ENCODE results near the gene GNL2.

The GNL2 gene

GRCh38 chr1:37570528-37571334, 25.0 kb downstream of the GNL2 start:
- TF ChIP-seq, protein P1, sequence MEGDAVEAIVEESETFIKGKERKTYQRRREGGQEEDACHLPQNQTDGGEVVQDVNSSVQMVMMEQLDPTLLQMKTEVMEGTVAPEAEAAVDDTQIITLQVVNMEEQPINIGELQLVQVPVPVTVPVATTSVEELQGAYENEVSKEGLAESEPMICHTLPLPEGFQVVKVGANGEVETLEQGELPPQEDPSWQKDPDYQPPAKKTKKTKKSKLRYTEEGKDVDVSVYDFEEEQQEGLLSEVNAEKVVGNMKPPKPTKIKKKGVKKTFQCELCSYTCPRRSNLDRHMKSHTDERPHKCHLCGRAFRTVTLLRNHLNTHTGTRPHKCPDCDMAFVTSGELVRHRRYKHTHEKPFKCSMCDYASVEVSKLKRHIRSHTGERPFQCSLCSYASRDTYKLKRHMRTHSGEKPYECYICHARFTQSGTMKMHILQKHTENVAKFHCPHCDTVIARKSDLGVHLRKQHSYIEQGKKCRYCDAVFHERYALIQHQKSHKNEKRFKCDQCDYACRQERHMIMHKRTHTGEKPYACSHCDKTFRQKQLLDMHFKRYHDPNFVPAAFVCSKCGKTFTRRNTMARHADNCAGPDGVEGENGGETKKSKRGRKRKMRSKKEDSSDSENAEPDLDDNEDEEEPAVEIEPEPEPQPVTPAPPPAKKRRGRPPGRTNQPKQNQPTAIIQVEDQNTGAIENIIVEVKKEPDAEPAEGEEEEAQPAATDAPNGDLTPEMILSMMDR (IDR thresholded peaks at IDR 0.05; ENCODE audit: low read length) = no peak
- TF ChIP-seq EZH2 (IDR thresholded peaks at IDR 0.05; ENCODE audit: borderline replicate concordance, low read length) = no peak
- Histone ChIP-seq H3K9me3 (ENCODE audit: low read length) (no peaks in the 10 kb centered on the region), H3K27me3 (ENCODE audit: insufficient read depth, low read length) (no peaks in the 10 kb centered on the region), H3K4me3 (ENCODE audit: low read depth, low read length, poor library complexity, severe bottlenecking) (no peak overlapping the region), H3K9ac (ENCODE audit: low read length) (no peak overlapping the region), H3K9me2 (ENCODE audit: low read depth, low read length) (no peaks in the 10 kb centered on the region), H3K79me2 (ENCODE audit: insufficient read depth, low read length) (no peaks in the 10 kb centered on the region), H4K20me1 (ENCODE audit: insufficient read depth, low read length) (no peaks in the 10 kb centered on the region), H3K4me2 (ENCODE audit: low read length) (no peak overlapping the region), H3K4me1 (ENCODE audit: insufficient read depth, low read length, severe bottlenecking) (no peaks in the 10 kb centered on the region), H3F3A (ENCODE audit: insufficient read depth, low read length) (no peaks in the 10 kb centered on the region), H2AFZ (ENCODE audit: low read length) (no peak overlapping the region), H3K36me3 (ENCODE audit: insufficient read depth, low read length) (peaks cover 97% of the 10 kb centered on the region), H3K27ac (ENCODE audit: low read depth, low read length, poor library complexity, severe bottlenecking) (no peak overlapping the region)

- Histone ChIP-seq H3K27me3 (ENCODE audit: insufficient read depth, low read length) (no peaks in the 10 kb centered on the region), H2AFZ (ENCODE audit: low read length) (no peak overlapping the region), H3K4me1 (ENCODE audit: insufficient read depth, low read length, severe bottlenecking) (no peaks in the 10 kb centered on the region), H3K79me2 (ENCODE audit: insufficient read depth, low read length) (no peaks in the 10 kb centered on the region), H3F3A (ENCODE audit: insufficient read depth, low read length) (no peaks in the 10 kb centered on the region), H4K20me1 (ENCODE audit: insufficient read depth, low read length) (no peaks in the 10 kb centered on the region), H3K4me3 (ENCODE audit: low read depth, low read length, poor library complexity, severe bottlenecking) (no peak overlapping the region), H3K36me3 (ENCODE audit: insufficient read depth, low read length) (peaks cover 73% of the 10 kb centered on the region), H3K9ac (ENCODE audit: low read length) (no peak overlapping the region), H3K9me2 (ENCODE audit: low read depth, low read length) (no peaks in the 10 kb centered on the region), H3K27ac (ENCODE audit: low read depth, low read length, poor library complexity, severe bottlenecking) (no peak overlapping the region), H3K4me2 (ENCODE audit: low read length) (no peak overlapping the region), H3K9me3 (ENCODE audit: low read length) (no peaks in the 10 kb centered on the region)
- TF ChIP-seq, protein P1 (IDR thresholded peaks at IDR 0.05; ENCODE audit: low read length) = no peak
- TF ChIP-seq EZH2 (IDR thresholded peaks at IDR 0.05; ENCODE audit: borderline replicate concordance, low read length) = no peak
These were observed 28.7 kb downstream of the GNL2 start for GRCh38 chr1:37567023-37567422.

DNA sequence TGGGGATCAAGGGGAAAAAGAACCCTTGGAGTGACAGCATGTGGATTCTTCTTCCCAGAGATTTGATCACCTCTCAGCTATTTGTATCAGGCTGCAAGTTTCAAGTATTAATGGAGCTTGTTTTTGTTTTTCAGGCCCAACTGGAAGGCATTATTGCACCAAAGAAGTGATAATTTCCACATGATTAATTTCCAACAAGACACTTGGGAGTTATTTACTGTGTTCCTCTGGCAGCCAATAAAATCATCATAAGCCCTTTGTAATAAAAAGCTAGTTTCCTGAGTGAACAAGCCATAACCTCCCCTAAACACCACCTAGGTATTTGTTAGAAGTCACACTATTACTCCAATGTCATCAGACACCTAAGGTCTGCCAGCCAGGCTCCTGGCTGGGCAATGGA, 30.8 kb downstream of the GNL2 start:
- Histone ChIP-seq H3F3A (ENCODE audit: insufficient read depth, low read length) (no peaks in the 10 kb centered on the region), H3K36me3 (ENCODE audit: insufficient read depth, low read length) (peaks cover 54% of the 10 kb centered on the region), H3K9me3 (ENCODE audit: low read length) (no peaks in the 10 kb centered on the region), H3K27me3 (ENCODE audit: insufficient read depth, low read length) (no peaks in the 10 kb centered on the region), H4K20me1 (ENCODE audit: insufficient read depth, low read length) (no peaks in the 10 kb centered on the region), H3K9ac (ENCODE audit: low read length) (no peak overlapping the region), H2AFZ (ENCODE audit: low read length) (no peak overlapping the region), H3K4me1 (ENCODE audit: insufficient read depth, low read length, severe bottlenecking) (no peaks in the 10 kb centered on the region), H3K9me2 (ENCODE audit: low read depth, low read length) (no peaks in the 10 kb centered on the region), H3K4me3 (ENCODE audit: low read depth, low read length, poor library complexity, severe bottlenecking) (no peak overlapping the region), H3K79me2 (ENCODE audit: insufficient read depth, low read length) (no peaks in the 10 kb centered on the region), H3K27ac (ENCODE audit: low read depth, low read length, poor library complexity, severe bottlenecking) (no peak overlapping the region), H3K4me2 (ENCODE audit: low read length) (no peak overlapping the region)
- TF ChIP-seq, protein P1 (IDR thresholded peaks at IDR 0.05; ENCODE audit: low read length) = no peak
- TF ChIP-seq EZH2 (IDR thresholded peaks at IDR 0.05; ENCODE audit: borderline replicate concordance, low read length) = no peak
